GM12878 (cell line): Measurements from ENCODE around the gene FGFR4. TPM values are rescaled to one million over a fixed set of nuclear protein-coding genes. Genes with fewer than 3 reads are reported as not detected.

ENCODE experiments used
- ATAC-seq: fragments of 200-7000 bp; cut with Tn5 transposase; 3 replicates; pipeline ENCODE4 v1.9.1; 2020; ENCODE audit warnings: mild to moderate bottlenecking, moderate library complexity
- BruUV-seq: library from RNA; stranded (reverse); fragments of 400-500 nt; replicated peaks from 2 replicates; lab custom pipeline; 2021; lab: Mats Ljungman, UMichigan
- CTCF ChIA-PET: fragments of 300-600 bp; sonication (Branson Sonifier 250); formaldehyde crosslinking; extraction: SDS; loops from one replicate; lab custom pipeline; 2021; ENCODE audit warnings: inconsistent platforms; lab: Yijun Ruan, JAX
- POLR2A ChIA-PET: fragments of 350-600 bp; formaldehyde crosslinking; extraction: SDS; loops from one replicate; lab custom pipeline; 2021; ENCODE audit warnings: inconsistent platforms; lab: Charles Lee
- RAD21 ChIA-PET: fragments of 300-600 bp; sonication (Branson Sonifier 250); formaldehyde crosslinking; loops from one replicate; lab custom pipeline; 2023; ENCODE audit warnings: antibody characterized with exemption; ENCODE audit not compliant: unreplicated experiment; lab: Charles Lee
- SMC1A ChIA-PET: fragments of 300-600 bp; sonication (Branson Sonifier 250); formaldehyde crosslinking; loops from one replicate; lab custom pipeline; 2023; ENCODE audit not compliant: unreplicated experiment, uncharacterized antibody; lab: Charles Lee
- DNase-seq: peaks from one replicate; pipeline ENCODE4 v3.0.0-alpha.2; 2011; ENCODE audit warnings: low read depth, low spot score
- FAIRE-seq: peaks from 3 replicates; lab custom pipeline; 2011; peaks lifted over from hg19 to GRCh38; lab: Jason Lieb, UNC
- H2AFZ ChIP-seq: 2 replicates; pipeline ENCODE4 v1.6.0; 2011; ENCODE audit warnings: low read depth, low read length, control low read depth; ENCODE audit not compliant: control insufficient read depth
- H3K27ac ChIP-seq: 2 replicates; pipeline ENCODE4 v1.5.1; 2011; ENCODE audit warnings: control low read depth; ENCODE audit not compliant: control insufficient read depth, insufficient read depth
- H3K27me3 ChIP-seq, 2 experiments: replicated peaks in 1 of 2; 2 replicates each; pipeline versions ENCODE4 v1.6.0 to v1.6.1; 2011; ENCODE audit warnings: low read length in 1 of 2; ENCODE audit not compliant: control insufficient read depth in 2 of 2, insufficient read depth in 2 of 2
- H3K36me3 ChIP-seq, 2 experiments: 2 replicates each; pipeline ENCODE4 v1.5.1; 2011; ENCODE audit warnings: low read length in 1 of 2; ENCODE audit not compliant: control insufficient read depth in 2 of 2, insufficient read depth in 2 of 2
- H3K4me1 ChIP-seq: 2 replicates; pipeline ENCODE4 v1.6.1; 2011; ENCODE audit warnings: mild to moderate bottlenecking, low read length, moderate library complexity, mixed read lengths; ENCODE audit not compliant: control insufficient read depth, insufficient read depth
- H3K4me2 ChIP-seq: 2 replicates; pipeline ENCODE4 v1.6.0; 2011; ENCODE audit warnings: control low read depth; ENCODE audit not compliant: control insufficient read depth, insufficient read depth
- H3K4me3 ChIP-seq: fragments of 200-600 bp; sonication (generic); 2 replicates; pipeline ENCODE4 v1.5.1; 2016
- H3K79me2 ChIP-seq: 2 replicates; pipeline ENCODE4 v1.6.0; 2011; ENCODE audit warnings: low read length; ENCODE audit not compliant: control insufficient read depth, insufficient read depth
- H3K9ac ChIP-seq: 2 replicates; pipeline ENCODE4 v1.8.0; 2011; ENCODE audit warnings: low read length, control low read depth, mixed read lengths; ENCODE audit not compliant: control insufficient read depth, insufficient read depth
- H3K9me3 ChIP-seq: replicated peaks from 3 replicates; pipeline ENCODE4 v1.5.1; 2011; ENCODE audit warnings: mild to moderate bottlenecking, low read length; ENCODE audit not compliant: control insufficient read depth, insufficient read depth
- H4K20me1 ChIP-seq: 2 replicates; pipeline ENCODE4 v1.6.0; 2011; ENCODE audit not compliant: control insufficient read depth, insufficient read depth
- ATF7 ChIP-seq: fragments of 450-650 bp; IDR thresholded peaks from 2 replicates; pipeline ENCODE4 v1.6.1; 2016; ENCODE audit warnings: low read depth, mild to moderate bottlenecking
- BMI1 ChIP-seq: fragments of 450-650 bp; IDR thresholded peaks from 2 replicates; pipeline ENCODE4 v1.6.1; 2016; ENCODE audit warnings: mild to moderate bottlenecking, moderate library complexity, borderline replicate concordance
- CBFB ChIP-seq: IDR thresholded peaks from 2 replicates; pipeline ENCODE4 v1.6.1; 2016; ENCODE audit warnings: antibody characterized with exemption, low read depth
- CREB1 ChIP-seq: IDR thresholded peaks from 2 replicates; pipeline ENCODE4 v1.6.1; 2012; ENCODE audit warnings: low read depth, mild to moderate bottlenecking, inconsistent platforms
- CREM ChIP-seq: IDR thresholded peaks from 2 replicates; pipeline ENCODE4 v1.6.1; 2014; ENCODE audit warnings: antibody characterized with exemption, low read depth
- EP300 ChIP-seq, 2 experiments: fragments of 150-350 bp in 1 of 2; IDR thresholded peaks; 2 replicates each; pipeline ENCODE4 v1.6.1; 2011 to 2012; ENCODE audit warnings: low read depth in 2 of 2, low read length in 2 of 2, borderline replicate concordance in 1 of 2, improper control_type of control experiment in 1 of 2, inconsistent platforms in 1 of 2; ENCODE audit not compliant: control insufficient read depth in 1 of 2
- GATAD2B ChIP-seq: fragments of 450-650 bp; conservative IDR thresholded peaks from 2 replicates; pipeline ENCODE4 v1.6.1; 2017; ENCODE audit warnings: low read depth, mild to moderate bottlenecking, moderate library complexity
- MTA2 ChIP-seq: fragments of 450-650 bp; IDR thresholded peaks from 2 replicates; pipeline ENCODE4 v1.6.1; 2016; ENCODE audit warnings: low read depth, mild to moderate bottlenecking, moderate library complexity
- MTA3 ChIP-seq: IDR thresholded peaks from 2 replicates; pipeline ENCODE4 v1.6.1; 2012; ENCODE audit warnings: low read length, inconsistent platforms, borderline replicate concordance
- NR2C1 ChIP-seq: fragments of 450-650 bp; IDR thresholded peaks from 2 replicates; pipeline ENCODE4 v1.6.1; 2017; ENCODE audit warnings: antibody characterized with exemption, mild to moderate bottlenecking, moderate library complexity
- SUPT20H ChIP-seq: IDR thresholded peaks from 2 replicates; pipeline ENCODE4 v1.6.1; 2011; ENCODE audit warnings: low read depth, mild to moderate bottlenecking, low read length, moderate library complexity, borderline replicate concordance; ENCODE audit not compliant: control insufficient read depth
- YY1 ChIP-seq: IDR thresholded peaks from 2 replicates; pipeline ENCODE4 v1.6.1; 2011; ENCODE audit warnings: low read depth, mild to moderate bottlenecking, low read length
- ZNF622 ChIP-seq: fragments of 450-650 bp; IDR thresholded peaks from 2 replicates; pipeline ENCODE4 v1.6.1; 2017; ENCODE audit warnings: mild to moderate bottlenecking, inconsistent platforms
- WGBS: methylation state at CpG from one replicate; pipeline ENCODE4 v1.1.6; 2016; ENCODE audit warnings: low lambda C conversion rate; ENCODE audit not compliant: insufficient replicate concordance, insufficient coverage; ENCODE audit errors: missing lambda C conversion rate; 5-methylcytosine and 5-hydroxymethylcytosine counted together
- in situ Hi-C: fragments of 300-500 bp; cut with MboI; formaldehyde crosslinking; loops from 9 replicates; pipeline ENCODE4 v1.14.3; 2018; ENCODE audit warnings: mixed read lengths
- intact Hi-C: fragments of 100-400 bp; cut with micrococcal nuclease; formaldehyde crosslinking; loops from one replicate; pipeline ENCODE4 v1.14.2; 2022; ENCODE audit not compliant: unreplicated experiment
- polyA plus RNA-seq, 11 experiments: library from polyadenylated mRNA; depleted of rRNA in 4 of 11; unstranded in 6 of 11; stranded (reverse) in 5 of 11; fragments of >200 nt; fragmentation: Nextera tagmentation in 4 of 11; fragmentation: Illumina TruSeq in 1 of 11; extraction: Ambion mirVana in 4 of 11; extraction: Trizol in 1 of 11; gene quantifications; 1 replicate in 1 of 11; 2 replicates in 10 of 11; pipeline versions ENCODE4 v1.2.1 to v1.2.3, GENCODE V29; 2011 to 2016; ENCODE audit warnings: inconsistent platforms in 2 of 11, missing spikeins in 2 of 11, low read depth in 1 of 11
- total RNA-seq, 4 experiments: library from RNA; depleted of rRNA in 3 of 4; stranded (reverse); fragments of >200 nt in 3 of 4; fragmentation: Illumina TruSeq in 1 of 4; extraction: Trizol in 1 of 4; gene quantifications; 2 replicates each; pipeline versions ENCODE4 v1.2.1 to v1.2.3, GENCODE V29; 2013 to 2021
- TF ChIP-seq, protein P1 (sequence below): fragments of 450-650 bp; IDR thresholded peaks from 2 replicates; pipeline ENCODE4 v1.6.1; 2016; ENCODE audit warnings: mild to moderate bottlenecking
- TF ChIP-seq, protein P2 (sequence below): fragments of 450-650 bp; formaldehyde crosslinking; IDR thresholded peaks from 2 replicates; pipeline ENCODE4 v1.4.0; 2020; ENCODE audit warnings: mild to moderate bottlenecking, moderate library complexity

The FGFR4 gene
- total and polyA plus RNA-seq, 10 of the 15 experiments (the other 5 are each of a cell fraction or from before 2014, with no cell fraction given): 0.17 to 0.77 (median 0.28) TPM; not detected in 5

- TF ChIP-seq MTA3 (no peak), NR2C1 (peak; percentile 30; the same call in 1 of the 2 replicates), ATF7 (no peak), BMI1 (no peak), YY1 (peak; percentile 86)
- TF ChIP-seq, protein P1, sequence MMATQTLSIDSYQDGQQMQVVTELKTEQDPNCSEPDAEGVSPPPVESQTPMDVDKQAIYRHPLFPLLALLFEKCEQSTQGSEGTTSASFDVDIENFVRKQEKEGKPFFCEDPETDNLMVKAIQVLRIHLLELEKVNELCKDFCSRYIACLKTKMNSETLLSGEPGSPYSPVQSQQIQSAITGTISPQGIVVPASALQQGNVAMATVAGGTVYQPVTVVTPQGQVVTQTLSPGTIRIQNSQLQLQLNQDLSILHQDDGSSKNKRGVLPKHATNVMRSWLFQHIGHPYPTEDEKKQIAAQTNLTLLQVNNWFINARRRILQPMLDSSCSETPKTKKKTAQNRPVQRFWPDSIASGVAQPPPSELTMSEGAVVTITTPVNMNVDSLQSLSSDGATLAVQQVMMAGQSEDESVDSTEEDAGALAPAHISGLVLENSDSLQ: peak; percentile 12; the same call in 1 of the 2 replicates
These were observed 46.6 kb downstream of the FGFR4 start, which contains the start of gene NSD1 (continued) for GRCh38 chr5:177133096-177133852.

- no peak for DNase-seq
- BruUV-seq: no TSS peak
- H3K4me2 ChIP-seq: peak overlapping the region; percentile 99
- H4K20me1 ChIP-seq: no peaks in the 10 kb centered on the region
- H3K27ac ChIP-seq: peak overlapping the region; percentile 83
- peaks cover 0 to 13% of the 10 kb centered on the region in 2 experiments; a peak in 1 of 4 replicates for H3K36me3 ChIP-seq
- peaks cover 19% of the 10 kb centered on the region for H3K4me1 ChIP-seq
- peak; percentile 66 for ATAC-seq
- peaks cover 43% of the 10 kb centered on the region for H3K79me2 ChIP-seq
- ChIA-PET CTCF (interaction anchor here (0.6 to 1.4 kb wide), 4 partner anchors 10 to 253 kb away, joined by 3 read pairs; no protein-coding TSS in a partner anchor), SMC1A (interaction anchor here (4.2 kb wide), 1 partner anchor 43 kb away, joined by 13 read pairs; no protein-coding TSS in a partner anchor), POLR2A (interaction anchor here (0.5 to 2.8 kb wide), 6 partner anchors 20 to 985 kb away, joined by 3 to 11 read pairs (median 4); no protein-coding TSS in a partner anchor), RAD21 (interaction anchor here (1.4 kb wide), 1 partner anchor 20 kb away, joined by 5 read pairs; no protein-coding TSS in a partner anchor)
- H3K9ac ChIP-seq: peak overlapping the region; percentile 88
- H2AFZ ChIP-seq: peak overlapping the region; percentile 67
- H3K9me3 ChIP-seq: no peaks in the 10 kb centered on the region
- H3K27me3 ChIP-seq: no peaks in the 10 kb centered on the region
- WGBS: under 1% methylated on average over 65 of the region's 83 CpGs
- in situ Hi-C loops: no loop called here
- intact Hi-C loops: no loop called here
- FAIRE-seq: no peak
- peak overlapping the region; percentile 78 for H3K4me3 ChIP-seq
- no peak for TF ChIP-seq MTA2
- TF ChIP-seq ZNF622: no peak
- TF ChIP-seq, protein P2, sequence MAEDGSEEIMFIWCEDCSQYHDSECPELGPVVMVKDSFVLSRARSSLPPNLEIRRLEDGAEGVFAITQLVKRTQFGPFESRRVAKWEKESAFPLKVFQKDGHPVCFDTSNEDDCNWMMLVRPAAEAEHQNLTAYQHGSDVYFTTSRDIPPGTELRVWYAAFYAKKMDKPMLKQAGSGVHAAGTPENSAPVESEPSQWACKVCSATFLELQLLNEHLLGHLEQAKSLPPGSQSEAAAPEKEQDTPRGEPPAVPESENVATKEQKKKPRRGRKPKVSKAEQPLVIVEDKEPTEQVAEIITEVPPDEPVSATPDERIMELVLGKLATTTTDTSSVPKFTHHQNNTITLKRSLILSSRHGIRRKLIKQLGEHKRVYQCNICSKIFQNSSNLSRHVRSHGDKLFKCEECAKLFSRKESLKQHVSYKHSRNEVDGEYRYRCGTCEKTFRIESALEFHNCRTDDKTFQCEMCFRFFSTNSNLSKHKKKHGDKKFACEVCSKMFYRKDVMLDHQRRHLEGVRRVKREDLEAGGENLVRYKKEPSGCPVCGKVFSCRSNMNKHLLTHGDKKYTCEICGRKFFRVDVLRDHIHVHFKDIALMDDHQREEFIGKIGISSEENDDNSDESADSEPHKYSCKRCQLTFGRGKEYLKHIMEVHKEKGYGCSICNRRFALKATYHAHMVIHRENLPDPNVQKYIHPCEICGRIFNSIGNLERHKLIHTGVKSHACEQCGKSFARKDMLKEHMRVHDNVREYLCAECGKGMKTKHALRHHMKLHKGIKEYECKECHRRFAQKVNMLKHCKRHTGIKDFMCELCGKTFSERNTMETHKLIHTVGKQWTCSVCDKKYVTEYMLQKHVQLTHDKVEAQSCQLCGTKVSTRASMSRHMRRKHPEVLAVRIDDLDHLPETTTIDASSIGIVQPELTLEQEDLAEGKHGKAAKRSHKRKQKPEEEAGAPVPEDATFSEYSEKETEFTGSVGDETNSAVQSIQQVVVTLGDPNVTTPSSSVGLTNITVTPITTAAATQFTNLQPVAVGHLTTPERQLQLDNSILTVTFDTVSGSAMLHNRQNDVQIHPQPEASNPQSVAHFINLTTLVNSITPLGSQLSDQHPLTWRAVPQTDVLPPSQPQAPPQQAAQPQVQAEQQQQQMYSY (CRISPR knock-in tag): no peak
- TF ChIP-seq EP300 (IDR thresholded peaks at IDR 0.05; ENCODE audit: borderline replicate concordance in 1 of 2, control insufficient read depth in 1 of 2, low read depth in 2 of 2, low read length in 2 of 2): no peak
- TF ChIP-seq CREM: no peak
- TF ChIP-seq MTA3: no peak
- no peak for TF ChIP-seq CBFB
- no peak for TF ChIP-seq BMI1
- no peak for TF ChIP-seq SUPT20H
- TF ChIP-seq CREB1: 0 out of 2 replicates have a peak, but pooled peaks have one; percentile 6
- peak; percentile 72 for TF ChIP-seq GATAD2B
These were observed 47.4 kb downstream of the FGFR4 start for GRCh38 chr5:177133853-177134696.
